Superior temporal gyrus (tissue), 1 donor: Measurements from ENCODE around the gene NUCKS1.

Experiments used
- DNase-seq: peaks from one replicate; pipeline ENCODE4 v3.0.0-alpha.2; 2016; ENCODE audit errors: extremely low spot score

Gene NUCKS1

DNA sequence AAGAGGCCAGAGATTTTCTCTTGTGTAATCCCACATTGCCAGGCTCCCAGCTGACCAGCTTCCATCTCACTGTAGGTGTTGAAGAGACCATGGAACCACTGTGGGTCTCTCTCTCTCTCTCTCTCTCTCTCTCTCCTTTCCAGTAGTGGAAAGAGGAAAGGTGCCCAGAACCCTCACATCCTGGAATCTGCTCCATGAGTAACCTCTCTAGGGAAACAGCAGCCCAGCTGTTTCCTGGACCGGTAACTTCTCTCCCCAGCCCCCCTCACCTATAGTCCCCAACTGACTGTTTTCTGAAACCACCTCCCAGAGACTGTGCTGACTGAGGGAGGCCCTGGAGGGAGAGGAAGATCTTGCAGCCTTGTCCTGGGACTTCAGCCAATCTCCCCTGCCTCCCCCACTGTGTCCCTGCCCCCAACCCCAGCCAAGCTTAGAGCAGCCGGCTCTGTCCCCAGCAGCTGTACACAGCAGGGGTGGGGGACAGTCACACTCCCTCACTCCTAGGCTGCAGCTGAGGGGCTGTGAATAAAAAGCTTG lies 49.0 kb downstream of the NUCKS1 start:
- DNase-seq: no peak

DNA sequence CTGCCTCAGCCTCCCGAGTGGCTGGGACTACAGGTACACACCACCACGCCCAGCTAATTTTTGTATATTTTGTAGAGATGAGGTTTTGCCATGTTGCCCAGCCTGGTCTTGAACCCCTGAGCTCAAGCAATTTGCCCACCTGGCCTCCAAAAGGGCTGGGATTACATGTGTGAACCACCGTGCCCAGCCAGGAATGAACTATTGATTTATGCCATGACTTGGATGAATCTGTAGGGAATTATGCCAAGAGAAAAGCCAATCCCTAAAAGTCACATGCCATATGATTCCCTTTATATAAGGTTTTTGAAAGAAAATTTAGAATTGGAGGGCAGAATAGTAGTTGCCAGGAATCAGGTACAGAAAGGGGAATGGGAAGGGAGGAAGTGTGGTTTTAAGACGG lies 50.6 kb downstream of the NUCKS1 start:
- no peak for DNase-seq

DNA sequence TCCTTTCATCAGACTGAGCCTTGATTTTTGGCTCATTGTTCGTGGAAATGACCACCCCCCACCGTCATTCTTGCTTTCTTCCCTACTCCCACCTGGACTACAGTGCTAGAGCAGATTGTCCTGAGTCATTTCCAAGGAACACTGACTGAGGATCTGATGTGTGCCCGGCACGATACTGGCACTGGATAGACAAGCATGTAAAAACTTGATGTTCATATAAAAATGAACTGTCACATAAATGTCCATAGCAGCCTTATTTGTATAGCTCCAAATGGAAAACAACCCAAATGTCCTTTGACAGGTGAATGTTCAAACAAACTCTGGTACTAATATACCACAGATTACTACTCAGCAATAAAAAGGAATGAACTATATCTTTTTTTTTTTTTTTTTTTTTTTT lies 51.1 kb downstream of the NUCKS1 start:
- no peak for DNase-seq

DNA sequence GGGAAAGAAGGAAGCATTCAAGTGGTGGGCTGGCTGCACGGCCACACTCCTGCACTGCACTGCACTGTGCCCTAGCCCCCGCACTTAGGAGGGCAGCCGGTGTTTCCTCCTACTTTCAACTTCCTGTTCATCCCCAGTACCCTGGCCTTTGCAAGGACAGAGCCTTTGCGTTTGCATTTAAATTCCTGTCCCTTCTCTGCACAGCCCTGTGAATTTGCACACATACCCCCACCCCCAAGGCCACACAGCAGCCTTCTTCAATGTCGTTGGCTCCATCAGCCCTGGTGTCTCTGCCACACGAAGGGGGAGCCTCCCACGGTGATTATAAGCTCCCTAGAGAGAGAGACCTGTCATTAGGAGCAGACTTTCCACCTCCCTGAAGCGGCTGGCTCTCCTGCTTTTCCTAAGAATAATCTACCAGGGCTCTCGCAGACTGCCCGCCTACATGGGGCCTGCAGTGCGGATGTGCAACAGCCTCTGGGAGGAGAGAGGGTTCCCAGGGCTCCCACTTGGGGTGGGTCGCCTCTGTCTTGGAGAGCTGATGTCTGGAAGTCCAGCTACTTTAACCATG lies 56.5 kb downstream of the NUCKS1 start:
- DNase-seq: no peak

DNA sequence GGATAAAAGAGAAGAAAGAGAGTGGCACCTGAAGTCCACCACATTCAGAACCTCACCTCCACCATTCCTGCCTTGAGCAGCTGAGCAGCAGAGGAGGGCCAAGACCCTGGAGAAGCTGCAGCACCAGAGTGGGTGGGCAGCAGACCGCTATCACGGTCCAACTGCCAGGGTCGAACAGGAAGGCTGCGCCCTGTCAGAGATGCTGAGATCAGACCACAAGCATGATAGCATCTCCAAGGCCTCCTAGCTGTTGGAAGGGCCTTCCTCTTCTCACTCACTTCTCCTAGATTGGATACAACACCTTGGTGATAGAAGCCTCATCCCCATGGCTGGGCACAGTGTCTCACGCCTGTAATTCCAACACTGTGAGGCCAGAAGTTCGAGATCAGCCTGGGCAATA lies 57.6 kb downstream of the NUCKS1 start:
- no peak for DNase-seq

DNA sequence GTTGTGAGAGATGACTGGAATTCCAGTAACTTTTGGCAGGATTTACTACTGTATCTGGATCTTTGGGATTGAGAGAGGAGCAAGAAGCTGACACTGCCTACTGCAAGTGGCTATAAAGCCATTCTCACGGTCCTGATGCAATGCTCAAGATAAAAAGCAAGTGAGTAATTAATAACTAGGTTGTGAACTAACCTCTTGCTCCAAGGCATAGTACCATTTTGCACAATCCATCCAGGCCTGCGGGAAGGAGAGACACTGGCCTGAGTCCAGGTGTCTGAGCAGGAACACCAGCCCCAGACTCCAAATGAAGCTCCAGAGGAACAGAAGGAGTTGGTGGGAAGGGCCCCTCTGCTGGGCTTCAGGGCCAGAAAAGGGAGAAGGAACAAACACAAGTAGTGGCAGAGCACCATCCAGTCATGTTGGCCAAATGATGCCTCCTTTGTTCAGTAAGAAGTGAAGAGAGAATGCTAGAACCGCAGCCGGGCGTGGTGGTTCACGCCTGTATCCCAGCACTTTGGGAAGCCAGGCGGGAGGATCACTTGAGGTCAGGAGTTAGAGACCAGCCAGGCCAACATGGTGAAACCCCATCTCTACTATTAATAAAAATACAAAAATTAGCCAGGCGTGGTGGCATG lies 59.7 kb downstream of the NUCKS1 start:
- no peak for DNase-seq

DNA sequence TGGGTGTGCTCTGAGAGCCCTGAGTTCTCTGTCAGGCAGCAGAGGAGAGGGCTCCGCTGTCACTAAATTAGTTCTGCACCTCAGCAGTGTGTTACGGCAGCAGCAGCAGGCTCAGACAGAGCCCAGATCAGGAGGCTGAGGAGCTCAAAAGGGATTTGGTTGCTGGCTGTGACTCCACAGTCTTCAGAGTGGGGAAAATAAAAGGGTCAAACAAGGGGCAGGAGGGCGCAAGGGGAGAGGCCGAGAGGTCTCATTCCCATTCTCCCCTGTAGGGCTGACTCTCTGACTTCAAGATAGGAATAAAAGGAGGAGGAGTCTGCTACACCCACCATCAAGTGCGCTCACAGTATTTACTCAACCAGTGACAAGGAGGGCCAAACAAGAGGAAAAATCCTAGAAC lies 60.5 kb downstream of the NUCKS1 start:
- DNase-seq: no peak

DNA sequence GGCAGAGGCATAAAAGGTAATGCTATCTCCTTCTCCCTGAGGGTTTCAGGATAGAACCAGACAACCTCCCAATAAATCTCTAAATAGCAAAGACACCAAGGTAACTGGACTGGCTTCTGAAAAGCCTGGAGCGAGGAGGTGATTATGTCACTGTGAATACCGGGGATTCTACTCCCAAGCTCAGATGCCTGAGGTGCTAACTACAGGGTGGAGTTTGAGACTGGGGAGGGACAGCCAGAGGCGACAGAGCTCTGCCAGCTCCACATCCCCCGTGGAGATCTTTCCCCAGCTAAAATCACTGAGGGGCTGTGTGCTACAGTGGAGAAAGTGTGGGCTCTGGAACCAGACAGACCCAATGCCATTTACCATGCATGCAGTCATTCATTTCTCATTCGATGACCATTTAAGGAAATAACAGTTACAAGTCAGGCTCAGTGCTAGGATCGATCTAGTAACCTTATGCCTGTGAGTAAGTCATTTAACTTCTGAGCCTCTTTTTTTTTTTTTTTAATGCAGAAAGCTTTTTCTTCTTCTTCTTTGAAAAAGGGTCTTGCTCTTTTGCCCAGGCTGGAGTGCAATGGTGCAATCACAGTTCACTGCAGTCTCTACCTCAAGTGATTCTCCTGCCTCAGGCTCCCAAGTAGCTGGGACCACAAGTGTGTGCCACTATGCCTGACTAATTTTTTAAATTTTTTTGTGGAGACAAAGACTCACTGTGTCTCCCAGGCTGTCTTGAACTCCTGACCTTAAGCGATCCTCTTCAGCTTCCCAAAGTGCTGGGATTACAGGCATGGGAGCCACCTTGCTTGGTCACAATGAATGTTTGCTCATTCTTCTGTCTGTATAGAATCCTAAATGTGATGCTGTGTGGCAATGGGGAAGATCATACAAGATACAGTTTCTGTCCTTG lies 61.6 kb downstream of the NUCKS1 start:
- DNase-seq: no peak

DNA sequence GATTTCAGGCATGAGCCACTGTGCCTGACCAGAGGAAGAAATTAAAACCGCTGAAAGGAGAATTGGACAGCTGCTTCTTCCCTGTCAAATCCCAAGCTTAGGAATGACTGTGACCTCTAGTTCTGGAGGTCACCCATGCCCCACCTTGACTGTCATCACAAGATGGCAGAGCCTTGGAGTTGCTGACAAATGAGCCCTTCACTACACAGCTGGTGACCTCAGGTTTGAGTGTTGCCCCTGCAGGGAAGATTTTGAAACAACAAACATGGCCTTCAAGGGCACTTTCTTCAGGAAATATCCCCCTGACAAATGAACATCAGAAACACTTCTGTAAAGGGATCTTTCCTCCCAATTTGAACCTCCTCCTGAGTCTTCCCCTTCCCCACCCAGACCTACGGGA lies 62.7 kb downstream of the NUCKS1 start:
- DNase-seq: no peak

DNA sequence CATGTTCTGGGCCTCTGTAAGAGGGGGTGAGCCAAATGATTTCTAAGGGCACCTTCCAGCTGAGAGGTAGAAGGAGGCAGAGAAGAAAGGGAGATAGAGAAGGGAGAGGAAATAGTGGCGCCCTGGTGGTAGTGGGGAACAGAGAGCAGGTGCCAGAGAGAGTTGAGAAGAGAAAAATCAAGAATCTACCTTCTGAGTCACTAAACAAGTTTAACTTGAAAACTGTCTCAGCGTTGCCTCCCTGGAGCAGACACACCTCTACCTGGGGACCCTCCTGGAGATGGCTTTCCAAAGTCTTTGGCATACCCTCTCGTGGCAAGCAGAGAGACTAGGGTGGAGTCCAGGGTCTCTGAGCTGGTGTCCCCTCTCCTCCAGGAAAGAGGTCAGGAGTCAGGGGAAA lies 68.6 kb downstream of the NUCKS1 start:
- no peak for DNase-seq

DNA sequence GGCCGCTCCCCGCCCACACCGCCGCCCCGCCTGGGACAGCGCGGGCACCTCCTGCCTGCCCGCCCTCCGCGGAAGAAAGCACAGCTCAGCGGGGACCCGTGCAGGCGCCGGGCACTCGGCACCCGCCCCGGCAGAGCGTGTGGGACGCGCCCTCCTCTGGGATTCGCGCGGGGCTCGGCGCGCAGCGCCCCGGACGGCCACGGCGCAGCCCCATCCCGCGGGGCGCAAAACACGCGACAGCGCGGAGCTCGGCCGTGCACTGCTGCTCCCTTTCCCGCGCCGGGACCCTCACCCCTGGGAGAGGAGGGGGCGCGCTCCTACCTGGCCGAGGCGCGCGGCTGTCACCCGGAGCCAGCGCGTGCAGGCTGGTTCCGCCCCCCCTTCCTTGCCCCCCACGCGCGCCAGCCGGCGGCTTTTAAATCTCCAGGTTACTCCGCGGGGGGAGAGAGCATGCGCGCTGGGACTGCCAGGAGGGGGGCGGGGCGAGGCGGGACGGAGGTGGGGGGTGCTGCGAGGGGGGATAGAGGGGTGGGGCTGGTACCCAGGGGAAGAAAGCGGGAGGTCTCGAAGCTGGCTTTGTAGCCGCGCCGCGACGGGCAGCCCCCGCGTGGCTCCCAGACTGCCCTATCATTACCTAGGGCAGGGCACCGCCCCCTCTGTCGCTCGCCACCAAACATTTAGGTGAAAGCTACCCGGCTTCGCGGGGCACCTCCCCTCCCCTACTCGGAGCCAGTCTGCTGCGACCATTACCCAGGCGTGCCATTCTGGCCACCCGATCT lies 69.7 kb downstream of the NUCKS1 start, which contains the start of gene SLC45A3:
Gene SLC45A3 (minus strand): TSS at position 437 of the 779 bp plus-strand sequence. CDS start 15,853 bp downstream, outside the sequence.
- DNase-seq: no peak

DNA sequence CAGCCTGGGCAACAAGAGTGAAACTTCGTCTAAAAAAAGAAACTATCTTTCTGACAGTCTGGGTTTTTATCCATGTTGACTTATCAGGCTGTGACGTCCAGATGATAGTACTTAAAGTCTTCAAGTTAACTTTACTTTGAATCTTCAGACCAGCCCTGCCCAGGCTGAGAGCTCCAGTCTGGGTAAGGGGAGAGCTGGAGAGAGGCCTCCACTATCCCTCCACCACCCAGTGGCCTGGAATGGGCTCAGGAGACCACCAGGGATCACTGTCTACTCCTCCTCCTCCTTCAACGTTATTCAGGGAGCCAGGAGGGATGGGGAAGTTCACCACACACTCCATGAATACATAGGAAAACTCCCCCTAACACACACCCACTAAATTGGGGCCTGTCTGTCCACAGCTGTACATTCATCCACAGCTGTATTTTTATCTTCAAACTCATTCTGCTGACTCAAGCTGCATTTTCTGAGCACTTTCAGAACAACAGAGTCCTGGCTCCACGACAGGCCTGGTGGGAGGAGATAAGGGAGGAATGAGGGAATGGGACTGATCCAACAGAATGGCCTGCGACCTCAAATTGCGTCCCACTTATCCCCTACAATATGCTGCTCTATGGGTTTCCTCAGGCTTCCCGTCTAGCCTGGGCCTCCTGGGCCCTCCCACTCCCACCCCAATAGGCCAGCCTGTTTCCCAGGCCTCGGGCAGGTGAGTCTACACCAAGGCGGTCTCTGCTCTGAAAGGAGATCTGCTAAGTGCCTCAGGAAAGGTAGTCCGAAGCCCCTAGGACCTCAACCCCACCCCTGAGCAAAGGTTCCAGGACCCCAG lies 71.5 kb downstream of the NUCKS1 start:
- DNase-seq: no peak

DNA sequence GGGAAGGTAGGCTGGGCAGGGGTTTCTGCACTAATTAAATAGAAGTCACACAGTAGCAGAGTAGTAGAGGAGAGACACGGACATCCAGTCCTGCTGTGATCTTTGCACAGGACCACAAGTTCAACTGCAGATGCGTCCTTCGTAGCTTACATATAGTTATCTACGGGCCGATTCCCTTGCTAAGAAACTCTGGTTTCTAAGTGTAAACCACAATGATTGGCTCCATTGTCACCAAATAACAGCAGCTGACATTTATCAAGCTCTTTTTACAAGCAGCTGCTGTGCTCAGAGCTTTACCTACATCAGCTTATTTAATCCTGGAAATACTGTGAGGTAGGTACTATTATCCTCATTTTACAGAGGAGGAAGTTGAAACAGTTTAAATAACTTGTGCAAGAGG lies 72.8 kb downstream of the NUCKS1 start:
- DNase-seq: peak; percentile 79

DNA sequence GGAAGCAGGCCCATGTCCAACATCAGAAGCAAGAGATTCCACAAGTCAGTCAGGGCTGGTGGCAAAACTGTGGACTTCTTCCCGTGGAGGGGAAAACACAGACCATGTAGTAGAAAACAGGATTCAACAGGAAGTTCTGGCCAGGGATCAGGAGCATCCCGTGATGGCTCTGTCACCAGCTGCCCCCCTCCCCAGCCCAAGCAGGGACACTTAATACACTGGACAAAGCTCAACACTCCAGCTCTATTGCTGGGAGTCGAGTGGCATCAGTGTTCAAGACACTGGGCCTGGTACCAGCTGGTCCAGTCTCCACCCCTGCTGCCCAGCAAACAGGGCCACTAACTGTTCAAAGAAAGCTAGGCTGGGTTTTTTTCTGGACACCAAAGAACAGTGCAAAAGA lies 73.4 kb downstream of the NUCKS1 start:
- peak; percentile 89 for DNase-seq

DNA sequence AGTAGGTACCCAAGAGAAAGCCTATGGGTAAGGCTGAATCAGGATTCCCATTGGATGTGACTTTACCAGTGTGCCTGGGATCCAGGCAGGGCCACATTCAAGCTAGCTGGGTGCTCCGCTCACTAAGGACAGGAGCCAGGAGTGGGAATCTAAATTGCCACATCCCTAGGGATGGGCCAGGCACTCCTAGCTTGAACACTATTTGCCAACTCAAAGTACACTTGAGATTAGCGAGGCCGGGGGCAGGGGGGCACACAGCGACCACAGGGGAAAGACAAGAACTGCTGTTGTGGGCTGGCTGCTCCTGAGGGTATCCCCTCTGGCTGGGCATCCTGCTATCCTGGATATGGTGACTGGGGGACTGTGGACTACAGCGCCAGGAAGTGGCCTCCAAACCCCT lies 74.0 kb downstream of the NUCKS1 start:
- no peak for DNase-seq

DNA sequence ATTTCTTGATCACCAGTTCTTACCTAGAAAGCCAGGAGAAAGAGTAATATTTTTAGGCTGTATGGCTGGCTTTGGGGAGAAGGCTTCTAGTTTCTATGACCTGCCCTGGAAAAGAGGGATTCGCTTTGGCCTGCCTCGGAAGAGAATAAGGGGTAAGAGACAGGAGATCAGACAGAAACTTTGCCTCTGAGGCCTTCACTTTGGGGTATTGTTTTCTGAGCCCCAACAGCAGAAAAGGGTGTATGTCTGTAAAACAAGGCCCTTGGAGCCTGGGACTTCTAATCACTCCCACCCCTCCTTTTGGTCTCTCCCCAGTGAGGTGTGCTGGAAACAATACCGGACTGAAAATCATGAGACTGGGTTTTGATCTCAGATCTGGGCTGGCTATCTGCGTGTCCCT lies 74.7 kb downstream of the NUCKS1 start:
- DNase-seq: no peak

DNA sequence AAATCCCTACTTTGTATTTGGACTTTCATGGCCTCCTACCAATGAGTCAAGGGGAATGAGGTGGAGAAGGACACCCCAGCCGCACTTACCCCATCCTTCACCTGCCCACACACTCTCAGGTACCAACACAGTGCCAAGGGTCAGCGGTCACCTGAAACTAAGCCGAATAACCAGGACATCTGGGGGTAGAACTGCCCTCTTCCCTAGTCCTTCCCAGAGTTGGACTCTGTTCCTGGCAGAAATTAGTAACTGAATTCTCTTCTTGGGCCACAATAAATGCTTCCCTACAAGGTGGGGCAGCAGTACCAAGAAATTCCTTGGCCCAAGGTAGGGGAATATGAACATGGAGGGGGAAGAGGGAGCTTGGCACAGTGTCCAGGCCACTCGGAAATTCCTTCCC lies 77.0 kb downstream of the NUCKS1 start:
- no peak for DNase-seq

DNA sequence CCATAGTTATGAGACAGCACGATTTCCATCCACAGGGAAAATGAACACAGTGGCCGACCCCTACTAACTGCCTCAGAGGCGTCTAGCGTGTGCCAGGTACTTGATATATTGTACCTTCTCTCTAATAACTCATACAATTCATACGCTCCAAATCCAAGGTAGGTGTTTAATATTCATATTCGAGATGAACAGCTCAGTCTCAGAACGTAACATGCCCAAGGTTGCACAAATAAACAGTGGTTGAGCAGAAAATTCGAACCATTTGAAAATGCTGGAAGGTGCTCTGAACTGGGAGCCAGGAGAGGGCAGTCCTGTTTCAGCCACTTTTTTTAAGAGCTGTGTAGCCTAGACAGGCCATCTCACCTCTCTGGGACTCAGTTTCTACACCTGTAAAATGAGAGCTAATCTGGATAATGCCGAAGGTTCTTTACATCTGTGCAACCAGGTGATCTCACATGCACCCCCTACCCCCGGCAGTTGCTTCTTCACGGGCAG lies 77.5 kb downstream of the NUCKS1 start:
- no peak for DNase-seq

DNA sequence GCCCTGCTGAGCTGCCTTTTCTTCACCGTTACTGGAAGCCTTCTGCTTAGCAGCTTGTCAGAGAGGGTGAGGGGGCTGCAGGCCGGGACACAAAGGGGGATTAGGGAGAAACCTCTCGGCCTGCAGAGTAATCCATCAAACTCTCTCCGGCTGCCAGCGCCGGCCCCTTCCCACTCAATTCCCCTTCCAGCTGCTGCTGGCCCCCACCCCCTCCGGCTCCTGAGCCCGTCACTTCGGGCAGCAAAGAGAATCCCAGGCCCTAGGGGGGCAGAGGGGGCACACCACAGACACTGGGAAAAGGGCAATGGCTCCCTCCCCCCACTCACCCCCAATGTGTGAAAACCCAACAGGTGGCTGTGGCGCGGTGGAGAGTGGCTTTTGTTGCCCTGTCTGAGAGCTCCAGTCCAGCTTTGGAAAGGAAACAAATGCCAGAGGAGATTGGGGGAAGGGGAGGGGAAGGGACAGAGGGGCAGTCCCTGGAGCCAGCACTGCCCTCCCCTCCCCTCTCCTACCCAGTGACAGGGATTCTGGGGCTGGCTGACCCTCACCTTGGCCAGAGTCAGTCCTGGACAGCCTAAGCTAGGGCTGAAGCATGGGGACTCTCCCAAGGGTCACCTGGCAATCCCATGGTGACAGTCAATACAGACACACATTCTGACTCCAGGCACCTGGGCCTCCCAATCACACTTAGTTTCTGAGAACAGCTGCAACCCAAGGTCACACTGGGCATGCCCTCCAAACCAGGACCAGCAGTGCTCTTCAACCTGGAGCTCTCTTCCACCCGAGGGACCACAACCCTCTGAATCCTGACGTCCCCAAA lies 79.2 kb downstream of the NUCKS1 start:
- no peak for DNase-seq

DNA sequence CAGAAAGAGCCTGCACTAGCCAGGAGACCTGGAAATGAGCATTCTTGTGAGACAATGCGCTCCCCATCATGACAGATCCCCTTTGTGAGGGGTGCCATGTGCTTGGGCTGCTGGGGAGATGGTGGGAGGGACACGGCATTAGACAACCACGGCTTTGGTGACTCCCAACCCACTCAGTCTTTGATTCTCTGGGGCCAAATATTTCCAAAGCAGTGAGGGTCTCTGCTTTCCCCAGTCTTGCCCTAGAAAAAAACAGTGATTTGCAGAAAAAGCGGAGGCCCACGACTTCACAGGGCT lies 79.9 kb downstream of the NUCKS1 start:
- DNase-seq: no peak
